Measurements from ENCODE around the gene ATP5F1B.

The ATP5F1B gene

GRCh38 chr12:56600753-56601152 is 45.0 kb downstream of the ATP5F1B start:
- H4K20me1 ChIP-seq (ENCODE audit: insufficient read depth, low read length), result no peaks in the 10 kb centered on the region
- DNase-seq, result no peak
- H3K4me2 ChIP-seq (ENCODE audit: low read depth, low read length), result no peak overlapping the region
- H3K9me3 ChIP-seq (replicated peaks; ENCODE audit: insufficient read depth, low read length), result no peaks in the 10 kb centered on the region
- peaks cover 32% of the 10 kb centered on the region for H3K36me3 ChIP-seq (replicated peaks; ENCODE audit: insufficient read depth, low read length)
- TF ChIP-seq EZH2 (optimal IDR thresholded peaks at IDR 0.05; ENCODE audit: low read depth, low read length) (no peak), EZH2phosphoT487 (IDR thresholded peaks at IDR 0.05; ENCODE audit: low read length) (no peak), CTCF (IDR thresholded peaks at IDR 0.05; ENCODE audit: low read length) (no peak)
- no peak overlapping the region for H3K9ac ChIP-seq (ENCODE audit: low read length)
- H3F3A ChIP-seq (ENCODE audit: insufficient read depth, low read length), result 0 out of 2 replicates have a peak, but pooled peaks cover 8% of the 10 kb centered on the region
- no peaks in the 10 kb centered on the region for H3K27me3 ChIP-seq (replicated peaks; ENCODE audit: insufficient read depth, low read length)
- no peak overlapping the region for H2AFZ ChIP-seq (ENCODE audit: low read length)
- no peaks in the 10 kb centered on the region for H3K79me2 ChIP-seq (ENCODE audit: low read length)
- H3K4me3 ChIP-seq (ENCODE audit: low read length), result no peak overlapping the region
- no peaks in the 10 kb centered on the region for H3K4me1 ChIP-seq (ENCODE audit: low read length)
- no peaks in the 10 kb centered on the region for H3K9me2 ChIP-seq (replicated peaks; ENCODE audit: insufficient read depth, low read length)
- H3K27ac ChIP-seq (ENCODE audit: low read length), result no peak overlapping the region

GRCh38 chr12:56599797-56600196 is 46.0 kb downstream of the ATP5F1B start:
- Histone ChIP-seq H3K4me1 (ENCODE audit: low read length) (no peaks in the 10 kb centered on the region), H3K27me3 (replicated peaks; ENCODE audit: insufficient read depth, low read length) (no peaks in the 10 kb centered on the region), H3K4me2 (ENCODE audit: low read depth, low read length) (no peak overlapping the region), H3K79me2 (ENCODE audit: low read length) (no peaks in the 10 kb centered on the region), H3K9me3 (replicated peaks; ENCODE audit: insufficient read depth, low read length) (no peaks in the 10 kb centered on the region), H3F3A (ENCODE audit: insufficient read depth, low read length) (0 out of 2 replicates have a peak, but pooled peaks cover 8% of the 10 kb centered on the region), H2AFZ (ENCODE audit: low read length) (no peak overlapping the region), H3K4me3 (ENCODE audit: low read length) (no peak overlapping the region), H3K36me3 (replicated peaks; ENCODE audit: insufficient read depth, low read length) (peaks cover 32% of the 10 kb centered on the region), H4K20me1 (ENCODE audit: insufficient read depth, low read length) (no peaks in the 10 kb centered on the region), H3K9me2 (replicated peaks; ENCODE audit: insufficient read depth, low read length) (no peaks in the 10 kb centered on the region), H3K27ac (ENCODE audit: low read length) (no peak overlapping the region), H3K9ac (ENCODE audit: low read length) (no peak overlapping the region)
- TF ChIP-seq CTCF (IDR thresholded peaks at IDR 0.05; ENCODE audit: low read length) (no peak), EZH2 (optimal IDR thresholded peaks at IDR 0.05; ENCODE audit: low read depth, low read length) (no peak), EZH2phosphoT487 (IDR thresholded peaks at IDR 0.05; ENCODE audit: low read length) (no peak)
- no peak for DNase-seq

GRCh38 chr12:56599041-56599440 is 46.7 kb downstream of the ATP5F1B start:
- H3K79me2 ChIP-seq (ENCODE audit: low read length), result no peaks in the 10 kb centered on the region
- no peak overlapping the region for H3K27ac ChIP-seq (ENCODE audit: low read length)
- H2AFZ ChIP-seq (ENCODE audit: low read length), result no peak overlapping the region
- peaks cover 28% of the 10 kb centered on the region for H3K36me3 ChIP-seq (replicated peaks; ENCODE audit: insufficient read depth, low read length)
- no peak overlapping the region for H3K4me2 ChIP-seq (ENCODE audit: low read depth, low read length)
- H3F3A ChIP-seq (ENCODE audit: insufficient read depth, low read length), result 0 out of 2 replicates have a peak, but pooled peaks cover 8% of the 10 kb centered on the region
- no peaks in the 10 kb centered on the region for H3K9me3 ChIP-seq (replicated peaks; ENCODE audit: insufficient read depth, low read length)
- TF ChIP-seq EZH2 (optimal IDR thresholded peaks at IDR 0.05; ENCODE audit: low read depth, low read length) (no peak), EZH2phosphoT487 (IDR thresholded peaks at IDR 0.05; ENCODE audit: low read length) (no peak), CTCF (IDR thresholded peaks at IDR 0.05; ENCODE audit: low read length) (no peak)
- H3K27me3 ChIP-seq (replicated peaks; ENCODE audit: insufficient read depth, low read length), result no peaks in the 10 kb centered on the region
- H3K9ac ChIP-seq (ENCODE audit: low read length), result no peak overlapping the region
- no peaks in the 10 kb centered on the region for H4K20me1 ChIP-seq (ENCODE audit: insufficient read depth, low read length)
- no peaks in the 10 kb centered on the region for H3K4me1 ChIP-seq (ENCODE audit: low read length)
- no peak overlapping the region for H3K4me3 ChIP-seq (ENCODE audit: low read length)
- H3K9me2 ChIP-seq (replicated peaks; ENCODE audit: insufficient read depth, low read length), result no peaks in the 10 kb centered on the region
- no peak for DNase-seq

Measured in MM.1S (cell line).